T-helper 9 cell (primary cell): ENCODE data around the gene UBASH3A.
"Not testable (repeated sequence)": the region's sequence is repeated elsewhere in the genome, so short reads cannot be mapped to it uniquely, and the experiment has no call there.

Experiments
- DNase-seq: peaks from one replicate; pipeline ENCODE4 v3.0.0-alpha.2; 2020

Gene UBASH3A

GRCh38 chr21:42453986-42454570, 50.4 kb downstream of the UBASH3A start:
- DNase-seq = no peak

DNA sequence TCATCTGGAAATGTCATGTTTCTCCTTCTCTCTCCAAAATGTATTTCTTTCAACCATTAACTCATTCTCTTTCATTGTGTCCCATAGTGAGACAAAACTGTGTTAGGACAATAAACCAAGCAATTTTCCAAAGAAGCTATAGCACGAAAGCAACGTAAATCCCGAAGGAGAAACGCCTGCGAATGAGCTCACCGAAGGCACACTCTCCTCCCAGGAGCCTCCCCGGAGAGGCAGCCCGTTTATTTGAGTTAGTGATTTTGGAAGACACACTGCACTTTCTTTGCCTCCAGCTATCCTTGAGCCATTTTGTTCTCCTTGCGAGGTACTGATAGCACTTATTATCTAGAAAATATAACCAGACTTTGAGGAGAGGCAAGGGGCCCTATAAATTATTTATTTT, 51.1 kb downstream of the UBASH3A start:
- DNase-seq = no peak

- DNase-seq = no peak
Observed at GRCh38 chr21:42455196-42455595, 51.5 kb downstream of the UBASH3A start.

DNA sequence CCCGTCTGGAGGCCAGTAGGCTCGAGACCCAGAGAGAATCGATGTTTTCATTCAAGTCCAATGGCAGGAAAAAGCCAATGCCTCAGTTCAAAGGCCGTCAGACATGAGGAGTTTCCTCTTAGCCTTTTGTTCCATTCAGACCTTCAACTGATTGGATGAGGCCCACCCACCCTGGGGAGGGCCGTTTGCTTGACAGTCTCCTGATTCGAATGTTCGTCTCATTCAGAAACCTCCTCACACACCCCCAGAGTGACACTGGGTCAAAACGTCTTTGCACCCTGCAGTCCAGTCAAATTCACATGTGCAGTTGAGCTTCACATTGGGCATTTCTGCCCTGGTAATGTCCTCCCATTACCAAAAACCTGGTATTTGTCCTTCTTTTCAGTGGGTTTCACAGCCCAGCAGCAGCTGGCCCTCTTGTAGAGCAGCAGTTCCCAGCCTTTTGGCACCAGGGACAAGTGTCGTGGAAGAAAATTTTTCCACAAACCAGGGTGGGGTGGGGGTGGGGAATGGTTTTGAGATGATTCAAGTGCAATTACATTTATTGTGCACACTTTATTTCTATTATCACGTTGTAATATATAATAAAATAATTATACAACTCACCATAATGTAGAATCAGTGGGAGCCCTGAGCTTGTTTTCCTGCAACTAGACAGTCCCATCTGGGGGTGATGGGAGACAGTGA, 52.2 kb downstream of the UBASH3A start:
- DNase-seq = no peak

- no peak for DNase-seq
Observed at GRCh38 chr21:42456457-42456856, 52.8 kb downstream of the UBASH3A start.

- DNase-seq = no peak
Observed at GRCh38 chr21:42459082-42459460, 55.4 kb downstream of the UBASH3A start.

DNA sequence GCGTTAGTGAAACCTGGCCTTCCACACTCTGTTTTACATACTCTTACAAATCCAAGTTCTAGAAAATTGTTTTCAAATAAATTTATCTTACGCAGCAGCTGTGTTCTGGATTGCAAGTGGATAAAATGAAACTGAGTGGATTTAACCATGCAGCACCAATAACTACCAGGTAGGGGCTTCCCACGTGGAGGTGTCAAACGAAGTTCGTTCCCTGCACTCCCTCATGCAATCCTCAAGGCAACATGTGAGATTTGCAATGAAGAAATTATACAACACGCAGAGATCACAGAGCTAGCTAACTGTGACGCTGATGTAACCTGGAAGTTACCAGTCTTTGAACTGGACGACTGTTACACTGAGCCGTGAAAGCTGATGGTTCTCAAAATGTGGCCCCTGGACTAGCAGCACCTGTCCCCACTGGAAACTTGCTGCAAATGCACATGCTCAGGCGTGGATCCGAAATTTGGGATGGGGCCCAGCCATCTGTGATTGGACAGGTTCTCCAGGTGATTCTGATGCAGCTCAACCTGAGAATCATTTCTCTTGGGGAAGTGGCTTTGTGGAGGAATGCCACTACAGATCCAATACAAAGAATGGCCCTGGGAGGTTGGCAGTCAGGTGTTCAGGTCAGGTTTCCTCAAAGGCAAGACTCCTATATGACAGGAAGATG, 56.0 kb downstream of the UBASH3A start:
- no peak for DNase-seq

- peak; percentile 22 for DNase-seq
Observed at GRCh38 chr21:42460391-42461184, 56.9 kb downstream of the UBASH3A start.

DNA sequence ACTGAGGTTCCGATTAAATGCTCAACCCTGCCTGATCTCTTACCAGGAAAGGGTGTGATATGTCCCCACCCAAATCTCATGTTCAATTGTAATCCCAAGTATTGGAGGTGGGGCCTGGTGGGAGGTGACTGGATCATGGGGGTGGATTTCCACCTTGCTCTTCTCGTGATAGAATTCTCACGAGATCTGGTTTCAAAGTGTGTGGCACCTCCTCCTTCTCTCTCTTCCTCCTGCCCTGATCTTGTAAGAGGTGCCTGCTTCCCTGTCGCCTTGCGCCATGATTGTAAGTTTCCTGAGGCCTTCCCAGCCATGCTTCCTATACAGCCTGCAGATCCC, 57.5 kb downstream of the UBASH3A start:
- DNase-seq = no peak

- DNase-seq = no peak
Observed at GRCh38 chr21:42461881-42462877, 58.5 kb downstream of the UBASH3A start.

- peak; percentile 63 for DNase-seq
Observed at GRCh38 chr21:42463861-42464515, 60.3 kb downstream of the UBASH3A start.

- no peak for DNase-seq
Observed at GRCh38 chr21:42465008-42465802, 61.5 kb downstream of the UBASH3A start.

- no peak for DNase-seq
Observed at GRCh38 chr21:42465803-42466127, 62.1 kb downstream of the UBASH3A start.

DNA sequence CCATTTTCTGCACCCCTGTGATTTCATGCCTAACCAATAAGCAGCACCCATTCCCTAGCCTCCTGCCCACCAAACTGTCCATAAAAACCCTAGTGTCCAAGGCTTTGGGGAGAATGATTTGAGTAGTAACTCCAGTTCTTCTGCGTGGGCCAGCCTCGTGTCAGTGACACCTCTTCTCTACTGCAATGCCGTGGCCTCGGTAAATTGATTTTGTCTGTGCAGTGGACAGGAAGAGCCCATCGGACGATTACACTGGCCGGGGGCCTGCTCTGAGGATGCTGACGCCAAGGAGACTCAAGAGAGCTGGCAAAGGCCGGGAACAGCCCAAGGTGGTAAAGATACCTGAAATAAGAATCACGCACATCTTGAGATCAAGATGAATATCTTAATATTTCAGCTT, 63.0 kb downstream of the UBASH3A start:
- DNase-seq = no peak

GRCh38 chr21:42467140-42467983, 63.7 kb downstream of the UBASH3A start:
- DNase-seq = no peak

GRCh38 chr21:42468491-42469131, 64.9 kb downstream of the UBASH3A start:
- DNase-seq = no peak

GRCh38 chr21:42469272-42469671, 65.6 kb downstream of the UBASH3A start:
- no peak for DNase-seq

DNA sequence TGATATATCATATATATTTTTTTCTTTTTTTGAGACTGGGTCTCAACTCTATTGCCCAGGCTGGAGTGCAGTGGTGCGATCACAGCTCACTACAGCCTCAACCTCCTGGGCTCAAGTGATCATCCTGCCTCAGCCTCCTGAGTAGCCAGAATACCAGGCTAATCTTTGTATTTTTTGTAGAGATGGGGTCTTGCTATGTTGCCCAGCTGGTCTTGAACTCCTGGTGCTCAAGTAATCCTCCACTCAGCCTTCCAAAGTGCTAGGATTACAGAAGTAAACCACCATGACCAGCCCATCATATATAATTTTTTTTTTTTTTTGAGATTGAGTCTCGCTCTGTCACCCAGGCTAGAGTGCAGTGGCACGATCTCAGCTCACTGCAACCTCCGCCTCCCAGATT, 66.0 kb downstream of the UBASH3A start:
- not testable (repeated sequence) for DNase-seq

GRCh38 chr21:42471206-42471605, 67.5 kb downstream of the UBASH3A start:
- DNase-seq = no peak
